ENCODE results near the gene NEDD9.

- TF ChIP-seq ZNF70 (CRISPR knock-in tag; IDR thresholded peaks at IDR 0.05): no peak
- no peak for TF ChIP-seq RARB (CRISPR knock-in tag; IDR thresholded peaks at IDR 0.05)
- TF ChIP-seq SNAI2 (CRISPR knock-in tag; IDR thresholded peaks at IDR 0.05): no peak
- TF ChIP-seq, protein P1, sequence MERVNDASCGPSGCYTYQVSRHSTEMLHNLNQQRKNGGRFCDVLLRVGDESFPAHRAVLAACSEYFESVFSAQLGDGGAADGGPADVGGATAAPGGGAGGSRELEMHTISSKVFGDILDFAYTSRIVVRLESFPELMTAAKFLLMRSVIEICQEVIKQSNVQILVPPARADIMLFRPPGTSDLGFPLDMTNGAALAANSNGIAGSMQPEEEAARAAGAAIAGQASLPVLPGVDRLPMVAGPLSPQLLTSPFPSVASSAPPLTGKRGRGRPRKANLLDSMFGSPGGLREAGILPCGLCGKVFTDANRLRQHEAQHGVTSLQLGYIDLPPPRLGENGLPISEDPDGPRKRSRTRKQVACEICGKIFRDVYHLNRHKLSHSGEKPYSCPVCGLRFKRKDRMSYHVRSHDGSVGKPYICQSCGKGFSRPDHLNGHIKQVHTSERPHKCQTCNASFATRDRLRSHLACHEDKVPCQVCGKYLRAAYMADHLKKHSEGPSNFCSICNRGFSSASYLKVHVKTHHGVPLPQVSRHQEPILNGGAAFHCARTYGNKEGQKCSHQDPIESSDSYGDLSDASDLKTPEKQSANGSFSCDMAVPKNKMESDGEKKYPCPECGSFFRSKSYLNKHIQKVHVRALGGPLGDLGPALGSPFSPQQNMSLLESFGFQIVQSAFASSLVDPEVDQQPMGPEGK (CRISPR knock-in tag; IDR thresholded peaks at IDR 0.05; ENCODE audit: borderline replicate concordance): no peak
- no peak for TF ChIP-seq TCF4 (CRISPR knock-in tag; IDR thresholded peaks at IDR 0.05; ENCODE audit: borderline replicate concordance)
These were observed 36.5 kb upstream of the NEDD9 start for GRCh38 chr6:11268978-11269377.

All from SK-N-SH treated with all-trans-retinoic acid at 6 μM for 48 hours (cell line).